Ovary (tissue), 9 donors: ENCODE data around the gene LRRC4. TPM values are rescaled to one million over a fixed set of nuclear protein-coding genes. Genes with fewer than 3 reads are reported as not detected.

Experiments
- DNase-seq, 5 donors: peaks; one replicate each; pipeline ENCODE4 v3.0.0-alpha.2; 2019 to 2020
- H3K27ac ChIP-seq, 2 donors: fragments of 200-600 bp; one replicate each; pipeline versions ENCODE4 v1.5.1 to v1.8.0; 2019 to 2022
- H3K27me3 ChIP-seq: fragments of 200-600 bp; one replicate; pipeline ENCODE4 v1.8.0; 2022
- H3K36me3 ChIP-seq: fragments of 200-600 bp; sonication (generic); one replicate; pipeline ENCODE4 v1.5.1; 2019
- H3K4me1 ChIP-seq: one replicate; pipeline ENCODE4 v1.8.1; 2013; ENCODE audit warnings: mild to moderate bottlenecking, moderate library complexity; ENCODE audit not compliant: insufficient read depth
- H3K4me3 ChIP-seq: fragments of 200-600 bp; sonication (generic); one replicate; pipeline ENCODE4 v1.5.1; 2017
- H3K9me3 ChIP-seq, 2 donors: fragments of 200-600 bp in 1 of 2; sonication (generic) in 1 of 2; one replicate each; pipeline versions ENCODE4 v1.5.1 to v1.8.1; 2013 to 2019; ENCODE audit warnings: mild to moderate bottlenecking in 1 of 2, moderate library complexity in 1 of 2
- EP300 ChIP-seq: sonication (generic); formaldehyde crosslinking; IDR thresholded peaks from one replicate; pipeline ENCODE4 v1.6.1; 2017; ENCODE audit warnings: antibody characterized with exemption
- POLR2A ChIP-seq: fragments of 450-650 bp; IDR thresholded peaks from one replicate; pipeline ENCODE4 v1.6.1; 2017; ENCODE audit warnings: antibody characterized with exemption, mild to moderate bottlenecking, moderate library complexity
- WGBS, 3 donors: extraction: QIAGEN DNeasy Blood & Tissue Kit in 1 of 3; methylation state at CpG; one replicate each; pipeline versions ENCODE4 v1.1.5 to v1.1.7; 2013 to 2017; 5-methylcytosine and 5-hydroxymethylcytosine counted together
- intact Hi-C, 4 donors: fragments of 100-400 bp; cut with DNase I; formaldehyde crosslinking; loops; one replicate each; pipeline versions ENCODE4 v1.11.0 to v1.15.1; 2022 to 2023
- polyA plus RNA-seq, 2 donors: library from polyadenylated mRNA; stranded (reverse); fragments of 200-250 nt in 1 of 2; fragments of 350-450 nt in 1 of 2; fragmentation: Illumina TruSeq in 1 of 2; extraction: RNeasy Lipid Tissue Mini Kit (QIAGEN cat#74804) in 1 of 2; gene quantifications; one replicate each; pipeline ENCODE4 v1.2.3, GENCODE V29; 2013 to 2014
- total RNA-seq, 7 donors: library from RNA; depleted of rRNA in 2 of 7; stranded (reverse); fragments of >200 nt in 2 of 7; fragmentation: NEBNext Ultra II Directional in 3 of 7; extraction: Animal tissue kit (Norgen Biotek cat#: 25700) in 3 of 7; gene quantifications; one replicate each; pipeline versions ENCODE4 v1.1.0 to v1.2.4, GENCODE V29; 2016 to 2023
- TF ChIP-seq, protein P1 (sequence below), 3 donors: fragments of 450-650 bp in 2 of 3; fragments of 200-600 bp in 1 of 3; IDR thresholded peaks; one replicate each; pipeline versions ENCODE4 v1.5.1 to v1.8.0; 2016 to 2022; ENCODE audit warnings: antibody characterized with exemption in 3 of 3, mild to moderate bottlenecking in 1 of 3
- donor health status: DM: no; HTN: no; CAD: no; lungs with moderate emphysema.
- donor health status: DM: no; HTN: no; CAD: no.
- donor health status: Bipolar disorder and iron deficiency.
- donor health status: DM: yes; HTN: yes; CAD: no.
- donor health status: DM: no; HTN: no; CAD: no.
- donor health status: DM: yes; HTN: yes; CAD: no.

The LRRC4 gene
- total and polyA plus RNA-seq, 9 donors, result 0.72 to 16.7 (median 4.6) TPM

DNA sequence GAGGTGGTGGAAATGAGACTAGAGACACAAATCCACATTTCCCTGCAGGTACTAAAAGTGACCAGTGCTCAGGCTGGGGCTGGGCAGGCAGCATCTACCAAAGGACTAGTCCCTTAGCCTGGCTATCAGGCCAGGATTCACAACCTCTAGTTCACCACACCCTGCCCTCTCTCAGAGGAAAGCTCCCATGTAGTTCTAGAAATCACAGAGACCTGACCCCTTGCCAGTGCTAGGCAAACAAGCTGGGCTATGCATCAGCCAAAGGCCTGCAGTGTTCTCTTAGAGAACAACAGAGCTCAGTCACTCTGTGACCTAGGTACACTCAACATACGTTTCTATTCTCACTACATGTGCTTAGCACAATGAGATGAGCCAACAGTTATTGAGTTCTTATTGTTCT is 26.7 kb upstream of the LRRC4 start:
- DNase-seq, result no peak
- no peaks in the 10 kb centered on the region for H3K27me3 ChIP-seq
- 68 to 74% (median 70%) methylated on average over 1 of the region's 1 CpG for WGBS, 3 donors
- no peak overlapping the region for H3K27ac ChIP-seq
- no peaks in the 10 kb centered on the region for H3K4me1 ChIP-seq
- no peak for TF ChIP-seq EP300
- TF ChIP-seq, protein P1, sequence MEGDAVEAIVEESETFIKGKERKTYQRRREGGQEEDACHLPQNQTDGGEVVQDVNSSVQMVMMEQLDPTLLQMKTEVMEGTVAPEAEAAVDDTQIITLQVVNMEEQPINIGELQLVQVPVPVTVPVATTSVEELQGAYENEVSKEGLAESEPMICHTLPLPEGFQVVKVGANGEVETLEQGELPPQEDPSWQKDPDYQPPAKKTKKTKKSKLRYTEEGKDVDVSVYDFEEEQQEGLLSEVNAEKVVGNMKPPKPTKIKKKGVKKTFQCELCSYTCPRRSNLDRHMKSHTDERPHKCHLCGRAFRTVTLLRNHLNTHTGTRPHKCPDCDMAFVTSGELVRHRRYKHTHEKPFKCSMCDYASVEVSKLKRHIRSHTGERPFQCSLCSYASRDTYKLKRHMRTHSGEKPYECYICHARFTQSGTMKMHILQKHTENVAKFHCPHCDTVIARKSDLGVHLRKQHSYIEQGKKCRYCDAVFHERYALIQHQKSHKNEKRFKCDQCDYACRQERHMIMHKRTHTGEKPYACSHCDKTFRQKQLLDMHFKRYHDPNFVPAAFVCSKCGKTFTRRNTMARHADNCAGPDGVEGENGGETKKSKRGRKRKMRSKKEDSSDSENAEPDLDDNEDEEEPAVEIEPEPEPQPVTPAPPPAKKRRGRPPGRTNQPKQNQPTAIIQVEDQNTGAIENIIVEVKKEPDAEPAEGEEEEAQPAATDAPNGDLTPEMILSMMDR (IDR thresholded peaks at IDR 0.05), result no peak
- TF ChIP-seq POLR2A, result no peak
- H3K9me3 ChIP-seq, result no peaks in the 10 kb centered on the region
- intact Hi-C loops, result no loop called here
- no peak overlapping the region for H3K4me3 ChIP-seq
- H3K36me3 ChIP-seq, result no peaks in the 10 kb centered on the region

DNA sequence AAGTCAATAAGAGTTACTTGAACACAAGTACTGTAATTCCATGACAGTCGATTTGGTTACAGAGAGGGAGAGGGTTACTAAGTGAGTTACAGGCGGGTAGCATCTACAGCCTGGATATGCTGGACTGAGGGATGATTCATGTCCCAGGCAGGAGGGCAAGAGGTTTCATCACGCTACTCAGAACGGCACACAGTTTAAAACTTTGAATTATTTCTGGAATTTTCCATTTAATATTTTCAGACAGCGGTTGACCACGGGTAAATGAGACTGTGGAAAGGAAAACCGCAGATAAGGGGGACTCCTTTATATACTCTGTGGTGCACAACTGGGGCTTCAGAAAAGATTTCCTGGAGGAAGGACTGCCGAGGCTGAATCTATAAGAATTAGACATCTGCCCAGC is 25.7 kb upstream of the LRRC4 start:
- H3K4me1 ChIP-seq, result no peaks in the 10 kb centered on the region
- 45 to 73% (median 64%) methylated on average over 8 of the region's 8 CpGs for WGBS, 3 donors
- no peaks in the 10 kb centered on the region for H3K27me3 ChIP-seq
- H3K9me3 ChIP-seq, result no peaks in the 10 kb centered on the region
- intact Hi-C loops, result no loop called here
- H3K36me3 ChIP-seq, result no peaks in the 10 kb centered on the region
- no peak overlapping the region for H3K4me3 ChIP-seq
- no peak overlapping the region for H3K27ac ChIP-seq
- DNase-seq, result no peak
- TF ChIP-seq EP300 (no peak), POLR2A (no peak)
- TF ChIP-seq, protein P1 (IDR thresholded peaks at IDR 0.05), result no peak

DNA sequence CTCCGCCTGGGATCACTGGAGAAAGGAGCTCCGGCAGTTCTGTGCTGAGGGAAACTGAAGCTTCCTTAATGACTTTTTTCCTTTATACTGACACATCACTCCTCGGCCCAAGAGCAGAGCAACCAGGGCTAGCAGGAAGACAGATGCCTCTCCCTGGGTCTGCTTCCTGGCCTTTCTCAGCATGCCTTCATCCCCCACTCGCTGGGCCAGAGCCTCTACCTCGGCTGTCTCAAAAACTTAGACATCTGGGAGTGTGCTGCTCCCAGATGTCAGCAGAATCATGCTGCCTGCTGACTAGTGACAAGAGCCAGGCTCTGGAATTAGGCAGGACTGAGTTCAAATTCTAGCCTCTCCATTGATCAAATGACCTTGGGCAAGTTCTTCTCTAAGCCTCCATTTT is 24.4 kb upstream of the LRRC4 start:
- Histone ChIP-seq H3K4me3 (no peak overlapping the region), H3K4me1 (no peaks in the 10 kb centered on the region), H3K27me3 (no peaks in the 10 kb centered on the region), H3K9me3 (no peaks in the 10 kb centered on the region), H3K36me3 (no peaks in the 10 kb centered on the region), H3K27ac (no peak overlapping the region)
- intact Hi-C loops, result no loop called here
- TF ChIP-seq EP300 (no peak), POLR2A (no peak)
- TF ChIP-seq, protein P1 (IDR thresholded peaks at IDR 0.05), result no peak
- 76 to 81% (median 77%) methylated on average over 5 of the region's 5 CpGs for WGBS, 3 donors
- DNase-seq, result no peak

DNA sequence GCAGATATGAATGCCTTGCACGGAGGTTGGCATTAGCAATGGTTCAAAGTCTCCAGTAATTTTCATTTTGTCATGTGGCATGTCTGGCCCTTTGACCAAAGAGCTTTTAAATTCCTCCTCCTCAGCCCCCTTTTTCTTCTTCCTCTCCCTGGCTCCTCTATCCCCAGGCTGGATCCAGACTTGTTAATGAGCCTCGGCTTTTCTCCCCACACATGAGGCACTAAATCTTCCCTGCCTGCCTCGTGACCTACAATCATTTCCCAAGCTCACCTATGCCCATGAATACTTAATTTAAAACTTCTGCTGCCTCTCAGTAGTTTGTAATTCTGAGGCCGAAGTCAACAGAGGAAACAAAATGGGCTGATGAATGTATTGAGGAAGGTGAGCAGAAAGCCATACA is 23.3 kb upstream of the LRRC4 start:
- no peak overlapping the region for H3K4me3 ChIP-seq
- H3K27me3 ChIP-seq, result no peaks in the 10 kb centered on the region
- no peaks in the 10 kb centered on the region for H3K36me3 ChIP-seq
- no peak for DNase-seq
- 69 to 91% (median 81%) methylated on average over 4 of the region's 4 CpGs for WGBS, 3 donors
- no peaks in the 10 kb centered on the region for H3K4me1 ChIP-seq
- no peaks in the 10 kb centered on the region for H3K9me3 ChIP-seq
- no peak for TF ChIP-seq POLR2A
- intact Hi-C loops, result no loop called here
- H3K27ac ChIP-seq, result no peak overlapping the region

DNA sequence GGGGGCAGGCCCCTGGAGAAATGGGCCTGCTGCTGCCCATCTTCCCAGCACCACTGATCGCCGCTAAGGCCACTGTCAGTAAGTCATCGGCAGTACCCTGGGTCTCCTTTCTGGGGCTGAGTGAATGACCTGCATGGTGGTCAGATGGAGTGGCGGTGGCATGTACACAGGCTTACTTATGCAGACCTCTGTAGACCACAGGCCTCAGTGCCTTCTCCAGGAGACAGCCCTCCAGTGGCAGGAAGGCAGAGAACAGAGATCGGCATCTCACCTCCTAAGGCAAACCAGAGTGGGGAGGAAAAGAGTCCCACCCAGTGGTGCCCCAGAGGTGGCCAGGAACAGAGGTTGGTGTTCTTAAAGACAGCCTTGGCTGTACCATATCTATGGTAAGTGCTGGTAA is 22.8 kb upstream of the LRRC4 start:
- no peak overlapping the region for H3K27ac ChIP-seq
- no peaks in the 10 kb centered on the region for H3K27me3 ChIP-seq
- H3K9me3 ChIP-seq, result no peaks in the 10 kb centered on the region
- intact Hi-C loops, result no loop called here
- WGBS, 3 donors, result 95 to 99% (median 96%) methylated on average over 5 of the region's 5 CpGs
- DNase-seq, result no peak
- H3K4me3 ChIP-seq, result no peak overlapping the region
- no peaks in the 10 kb centered on the region for H3K36me3 ChIP-seq
- no peaks in the 10 kb centered on the region for H3K4me1 ChIP-seq
- TF ChIP-seq, protein P1 (IDR thresholded peaks at IDR 0.05), result no peak
- TF ChIP-seq EP300 (no peak), POLR2A (no peak)
